Smooth muscle cell (in vitro differentiated cells): ENCODE data around the gene ARFIP1. TPM values are rescaled to one million over a fixed set of nuclear protein-coding genes. Genes with fewer than 3 reads are reported as not detected.

Source experiments
- DNase-seq: peaks from one replicate; lab custom pipeline; 2025; ENCODE audit not compliant: unreplicated experiment; lab: John Stamatoyannopoulos, UW
- H2AFZ ChIP-seq: fragments of 200-600 bp; sonication (generic); 2 replicates; pipeline ENCODE4 v1.6.0; 2016; ENCODE audit warnings: antibody characterized with exemption, low read depth, mild to moderate bottlenecking
- H3F3A ChIP-seq: fragments of 200-600 bp; sonication (generic); 2 replicates; pipeline ENCODE4 v1.6.0; 2017; ENCODE audit warnings: antibody characterized with exemption, low read depth
- H3K27ac ChIP-seq: fragments of 200-600 bp; sonication (generic); 2 replicates; pipeline ENCODE4 v1.5.1; 2016; ENCODE audit warnings: low read depth, mild to moderate bottlenecking
- H3K27me3 ChIP-seq: fragments of 200-600 bp; sonication (generic); 2 replicates; pipeline ENCODE4 v1.6.1; 2016; ENCODE audit warnings: low read depth, mild to moderate bottlenecking
- H3K36me3 ChIP-seq: fragments of 200-600 bp; sonication (generic); 2 replicates; pipeline ENCODE4 v1.5.1; 2016; ENCODE audit warnings: low read depth
- H3K4me1 ChIP-seq: fragments of 200-600 bp; sonication (generic); 2 replicates; pipeline ENCODE4 v1.5.1; 2016; ENCODE audit warnings: low read depth
- H3K4me2 ChIP-seq: fragments of 200-600 bp; sonication (generic); 2 replicates; pipeline ENCODE4 v1.6.0; 2016; ENCODE audit warnings: mild to moderate bottlenecking
- H3K4me3 ChIP-seq: fragments of 200-600 bp; sonication (generic); 2 replicates; pipeline ENCODE4 v1.5.1; 2016; ENCODE audit warnings: mild to moderate bottlenecking
- H3K79me2 ChIP-seq: fragments of 200-600 bp; sonication (generic); 2 replicates; pipeline ENCODE4 v1.6.0; 2016; ENCODE audit warnings: low read depth, mild to moderate bottlenecking
- H3K9ac ChIP-seq: fragments of 200-600 bp; sonication (generic); 2 replicates; pipeline ENCODE4 v1.6.0; 2016; ENCODE audit warnings: low read depth
- H3K9me3 ChIP-seq: fragments of 200-600 bp; sonication (generic); replicated peaks from 2 replicates; pipeline ENCODE4 v1.5.1; 2016; ENCODE audit warnings: low read depth
- H4K20me1 ChIP-seq: fragments of 200-600 bp; sonication (generic); 2 replicates; pipeline ENCODE4 v1.6.0; 2016; ENCODE audit warnings: low read depth
- WGBS: methylation state at CpG from one replicate; pipeline ENCODE4 v1.1.7; 2016; ENCODE audit warnings: low lambda C conversion rate; 5-methylcytosine and 5-hydroxymethylcytosine counted together
- polyA plus RNA-seq: library from polyadenylated mRNA; unstranded; fragments of >200 nt; fragmentation: Nextera tagmentation; extraction: Ambion mirVana; gene quantifications from 2 replicates; pipeline ENCODE4 v1.2.1, GENCODE V29; 2016
- total RNA-seq: library from RNA; depleted of rRNA; stranded (reverse); fragments of >200 nt; gene quantifications from 2 replicates; pipeline ENCODE4 v1.2.3, GENCODE V29; 2014
- TF ChIP-seq, protein P1 (sequence below): fragments of 200-600 bp; sonication (generic); IDR thresholded peaks from 2 replicates; pipeline ENCODE4 v1.5.1; 2017; ENCODE audit warnings: borderline replicate concordance, mild to moderate bottlenecking, antibody characterized with exemption; ENCODE audit not compliant: insufficient read depth, poor library complexity, severe bottlenecking

The ARFIP1 gene
- total and polyA plus RNA-seq, 2 experiments from 2014 or later: 21.3 to 37.7 TPM

DNA sequence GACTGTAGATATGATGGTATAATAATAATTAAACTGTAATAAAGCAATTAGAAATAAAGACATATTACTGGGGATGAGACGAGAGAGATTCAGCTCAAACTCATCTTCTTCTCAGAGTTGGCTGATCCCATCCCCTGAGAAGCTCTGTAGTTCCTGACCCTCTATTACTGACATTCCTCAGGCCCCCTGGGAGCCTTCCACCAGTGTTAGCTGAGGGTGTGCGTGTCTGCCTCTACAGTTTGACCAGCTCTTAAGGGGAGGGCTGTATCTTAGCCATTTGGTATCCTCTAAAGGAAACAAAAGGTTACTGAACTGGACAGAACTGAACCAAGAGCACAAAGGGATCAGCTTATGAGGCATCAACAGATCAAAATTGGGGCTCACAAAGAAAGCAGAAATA is 167.6 kb downstream of the ARFIP1 start:
- H3K4me3 ChIP-seq: no peak overlapping the region
- H3K4me1 ChIP-seq: peaks cover 6% of the 10 kb centered on the region
- no peaks in the 10 kb centered on the region for H3K79me2 ChIP-seq
- no peak overlapping the region for H2AFZ ChIP-seq
- WGBS: 86% methylated on average over 2 of the region's 2 CpGs
- no peak for DNase-seq
- H3K36me3 ChIP-seq: no peaks in the 10 kb centered on the region
- H3K27ac ChIP-seq: no peak overlapping the region
- H3K27me3 ChIP-seq: peaks cover 3% of the 10 kb centered on the region
- H3K9ac ChIP-seq: no peak overlapping the region
- H3F3A ChIP-seq: no peaks in the 10 kb centered on the region
- TF ChIP-seq, protein P1, sequence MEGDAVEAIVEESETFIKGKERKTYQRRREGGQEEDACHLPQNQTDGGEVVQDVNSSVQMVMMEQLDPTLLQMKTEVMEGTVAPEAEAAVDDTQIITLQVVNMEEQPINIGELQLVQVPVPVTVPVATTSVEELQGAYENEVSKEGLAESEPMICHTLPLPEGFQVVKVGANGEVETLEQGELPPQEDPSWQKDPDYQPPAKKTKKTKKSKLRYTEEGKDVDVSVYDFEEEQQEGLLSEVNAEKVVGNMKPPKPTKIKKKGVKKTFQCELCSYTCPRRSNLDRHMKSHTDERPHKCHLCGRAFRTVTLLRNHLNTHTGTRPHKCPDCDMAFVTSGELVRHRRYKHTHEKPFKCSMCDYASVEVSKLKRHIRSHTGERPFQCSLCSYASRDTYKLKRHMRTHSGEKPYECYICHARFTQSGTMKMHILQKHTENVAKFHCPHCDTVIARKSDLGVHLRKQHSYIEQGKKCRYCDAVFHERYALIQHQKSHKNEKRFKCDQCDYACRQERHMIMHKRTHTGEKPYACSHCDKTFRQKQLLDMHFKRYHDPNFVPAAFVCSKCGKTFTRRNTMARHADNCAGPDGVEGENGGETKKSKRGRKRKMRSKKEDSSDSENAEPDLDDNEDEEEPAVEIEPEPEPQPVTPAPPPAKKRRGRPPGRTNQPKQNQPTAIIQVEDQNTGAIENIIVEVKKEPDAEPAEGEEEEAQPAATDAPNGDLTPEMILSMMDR: no peak
- H4K20me1 ChIP-seq: no peaks in the 10 kb centered on the region
- H3K4me2 ChIP-seq: no peak overlapping the region
- no peaks in the 10 kb centered on the region for H3K9me3 ChIP-seq

DNA sequence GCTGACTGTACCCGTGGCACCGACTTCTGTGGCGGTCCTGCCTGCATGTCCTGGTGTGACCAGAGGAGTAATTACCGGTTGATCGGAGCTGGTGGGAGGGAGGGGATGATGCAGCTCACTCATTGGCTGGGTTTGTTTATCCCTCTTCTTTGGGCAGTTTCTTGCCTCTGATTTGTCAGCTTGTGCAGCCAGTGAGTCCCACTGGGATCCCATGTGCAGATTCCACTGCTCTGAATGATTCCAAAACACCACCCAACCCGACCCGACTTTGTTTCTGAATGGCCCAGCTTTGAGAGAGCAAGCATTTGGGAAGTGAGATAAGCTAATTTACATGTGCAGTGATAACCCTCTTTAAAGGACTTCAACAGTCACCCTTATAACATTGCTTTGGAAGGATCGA is 170.2 kb downstream of the ARFIP1 start:
- Histone ChIP-seq H3K9ac (no peak overlapping the region), H3K4me1 (peaks cover 6% of the 10 kb centered on the region), H2AFZ (no peak overlapping the region), H3K4me3 (no peak overlapping the region), H4K20me1 (no peaks in the 10 kb centered on the region), H3K36me3 (no peaks in the 10 kb centered on the region), H3K4me2 (no peak overlapping the region), H3K9me3 (no peaks in the 10 kb centered on the region), H3F3A (no peaks in the 10 kb centered on the region), H3K27me3 (peaks cover 3% of the 10 kb centered on the region), H3K27ac (no peak overlapping the region), H3K79me2 (no peaks in the 10 kb centered on the region)
- TF ChIP-seq, protein P1: no peak
- 76% methylated on average over 8 of the region's 8 CpGs for WGBS
- no peak for DNase-seq

DNA sequence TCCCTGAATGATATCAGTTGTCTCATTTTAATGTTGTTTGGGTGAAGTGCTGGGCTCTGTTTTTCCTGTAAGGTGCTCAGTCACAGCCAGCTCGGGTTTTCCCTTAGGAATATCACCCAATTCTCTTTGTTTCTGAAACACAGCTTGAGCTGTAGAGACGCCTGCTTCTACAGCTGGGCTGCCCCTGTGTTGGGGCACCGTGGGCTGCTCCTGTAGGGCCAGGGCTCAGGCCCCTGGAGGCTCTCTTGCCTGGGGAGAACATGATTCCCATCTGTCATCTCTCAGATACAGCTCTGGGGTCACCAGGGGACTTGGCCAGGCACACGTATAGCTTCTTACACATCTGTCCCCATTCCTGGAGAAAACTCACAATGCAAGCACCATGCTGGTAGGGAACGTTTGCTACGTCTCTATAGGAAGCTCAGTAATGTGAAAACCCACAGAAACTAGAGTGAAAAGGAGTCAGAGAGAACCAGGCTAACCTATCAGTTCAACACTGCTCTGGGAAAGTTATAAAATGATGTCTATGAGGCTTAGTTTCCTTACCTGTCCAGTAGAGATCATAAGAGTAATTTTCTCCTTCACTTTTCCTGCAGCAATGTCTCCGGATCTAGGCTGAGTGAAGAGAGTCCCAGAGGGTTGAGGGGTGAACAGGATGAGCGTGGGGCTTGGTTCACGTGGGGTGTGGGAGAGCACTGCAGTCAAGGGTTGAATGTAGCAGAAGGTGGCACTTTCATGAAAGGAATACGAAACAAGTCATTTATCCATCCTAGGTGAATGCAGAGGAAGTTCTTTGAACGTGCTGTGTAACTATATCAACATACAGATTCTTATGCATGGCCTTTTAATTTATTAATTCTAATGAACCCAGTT is 170.9 kb downstream of the ARFIP1 start:
- TF ChIP-seq, protein P1: no peak
- Histone ChIP-seq H4K20me1 (no peaks in the 10 kb centered on the region), H3K9ac (no peak overlapping the region), H3K79me2 (no peaks in the 10 kb centered on the region), H2AFZ (no peak overlapping the region), H3K4me2 (no peak overlapping the region), H3K27ac (no peak overlapping the region), H3F3A (no peaks in the 10 kb centered on the region), H3K4me1 (peaks cover 6% of the 10 kb centered on the region), H3K36me3 (no peaks in the 10 kb centered on the region), H3K27me3 (peaks cover 3% of the 10 kb centered on the region), H3K4me3 (no peak overlapping the region), H3K9me3 (no peaks in the 10 kb centered on the region)
- WGBS: 80% methylated on average over 11 of the region's 11 CpGs
- DNase-seq: no peak

DNA sequence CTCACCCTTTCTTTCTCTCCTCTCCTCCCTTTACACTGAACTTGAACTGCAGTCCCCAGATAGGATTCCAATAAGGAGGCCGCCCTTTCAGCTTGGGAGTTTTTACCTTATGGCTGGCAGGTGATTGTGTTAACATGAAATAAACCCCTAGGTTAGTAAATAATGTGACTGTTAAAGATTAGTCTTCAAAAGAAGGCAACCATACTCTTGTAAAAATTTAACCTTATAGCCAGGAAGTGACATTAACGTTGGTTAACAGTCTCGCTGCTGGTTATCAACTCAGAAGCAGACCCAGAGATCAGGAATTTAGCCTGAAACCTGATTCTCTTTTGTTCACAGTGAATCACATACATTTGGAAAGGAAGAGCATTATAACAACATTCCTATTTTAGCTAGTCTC is 171.6 kb downstream of the ARFIP1 start:
- Histone ChIP-seq H3F3A (no peaks in the 10 kb centered on the region), H3K9ac (no peak overlapping the region), H3K4me1 (peaks cover 6% of the 10 kb centered on the region), H3K27me3 (peaks cover 3% of the 10 kb centered on the region), H3K27ac (no peak overlapping the region), H3K79me2 (no peaks in the 10 kb centered on the region), H2AFZ (no peak overlapping the region), H3K4me3 (no peak overlapping the region), H3K36me3 (no peaks in the 10 kb centered on the region), H3K9me3 (no peaks in the 10 kb centered on the region), H3K4me2 (no peak overlapping the region), H4K20me1 (no peaks in the 10 kb centered on the region)
- TF ChIP-seq, protein P1: no peak
- WGBS: 39% methylated on average over 3 of the region's 3 CpGs
- DNase-seq: no peak
